NCI-H774 (cell line): ENCODE results near the gene ARID1B.

Source experiments
- DNase-seq: peaks from one replicate; lab custom pipeline; 2025; lab: John Stamatoyannopoulos, UW

ARID1B gene

GRCh38 chr6:156852147-156852857 lies 75.1 kb downstream of the ARID1B start:
- no peak for DNase-seq

DNA sequence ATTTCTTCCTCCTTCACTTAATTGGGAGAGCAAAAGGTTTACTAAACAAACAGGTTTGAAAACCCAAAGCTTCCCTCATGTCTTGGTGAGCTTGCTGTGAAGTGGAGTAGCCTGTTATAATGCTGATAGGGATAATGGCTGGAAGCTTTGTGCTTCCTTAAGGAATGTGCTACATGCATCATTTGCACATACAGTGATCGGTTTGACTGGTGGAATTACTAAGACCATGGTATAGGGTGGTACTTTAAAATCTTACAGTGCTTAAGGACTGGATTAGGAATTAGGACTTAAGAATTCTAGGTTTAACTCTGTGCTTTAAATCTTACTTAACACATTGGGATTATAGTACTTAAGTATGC lies 75.7 kb downstream of the ARID1B start:
- no peak for DNase-seq

- no peak for DNase-seq
Measured at GRCh38 chr6:156853733-156854132, 76.6 kb downstream of the ARID1B start.

DNA sequence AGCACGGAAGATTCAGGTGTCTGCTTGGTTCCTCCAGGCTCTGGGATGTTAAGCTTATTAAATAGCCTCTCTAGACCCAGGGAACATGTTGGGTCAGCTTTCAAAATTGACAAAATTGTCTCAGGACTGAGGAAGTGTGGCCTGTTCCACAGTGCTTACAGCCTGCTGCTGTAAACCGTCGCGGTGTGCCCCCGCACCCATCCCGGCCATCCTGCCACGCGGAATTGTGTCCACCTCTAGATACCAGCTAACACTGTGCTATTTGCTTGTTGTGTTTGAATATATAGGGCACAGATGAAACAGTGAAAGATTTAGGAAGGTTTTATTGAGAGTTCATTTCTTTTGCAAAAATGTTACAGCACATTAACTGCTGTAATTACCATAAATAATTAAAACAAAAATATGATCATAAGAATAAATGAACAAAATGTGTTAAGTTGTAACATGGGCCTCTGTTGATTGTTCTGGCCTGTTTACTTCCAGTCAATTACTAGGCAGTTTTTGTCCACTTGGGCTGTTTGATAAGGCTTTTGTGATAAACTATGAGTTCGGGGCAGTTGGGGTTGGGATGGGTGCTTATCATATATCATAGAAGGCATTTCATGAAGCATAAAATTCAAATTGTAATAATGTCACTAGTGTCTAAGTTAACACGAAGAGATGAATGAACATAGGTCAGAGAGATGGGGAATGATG lies 77.4 kb downstream of the ARID1B start:
- DNase-seq, result no peak

DNA sequence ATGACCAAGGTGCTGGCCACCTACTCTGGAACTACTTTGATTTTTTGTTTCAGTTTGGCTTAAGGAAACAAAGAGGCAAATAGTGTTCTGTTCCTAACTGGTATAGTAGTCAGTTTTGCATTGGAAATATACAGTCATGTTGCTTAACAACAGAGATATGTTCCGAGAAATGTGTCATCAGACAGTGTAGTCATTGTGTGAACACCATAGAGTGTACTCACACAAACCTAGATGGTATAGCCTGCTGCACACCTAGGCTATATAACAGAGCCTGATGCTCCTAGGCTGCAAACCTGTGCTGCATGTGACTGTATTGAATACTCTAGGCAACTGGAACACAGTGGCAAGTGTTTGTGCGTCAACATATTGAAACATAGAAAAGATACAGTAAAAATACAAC lies 80.4 kb downstream of the ARID1B start:
- no peak for DNase-seq

DNA sequence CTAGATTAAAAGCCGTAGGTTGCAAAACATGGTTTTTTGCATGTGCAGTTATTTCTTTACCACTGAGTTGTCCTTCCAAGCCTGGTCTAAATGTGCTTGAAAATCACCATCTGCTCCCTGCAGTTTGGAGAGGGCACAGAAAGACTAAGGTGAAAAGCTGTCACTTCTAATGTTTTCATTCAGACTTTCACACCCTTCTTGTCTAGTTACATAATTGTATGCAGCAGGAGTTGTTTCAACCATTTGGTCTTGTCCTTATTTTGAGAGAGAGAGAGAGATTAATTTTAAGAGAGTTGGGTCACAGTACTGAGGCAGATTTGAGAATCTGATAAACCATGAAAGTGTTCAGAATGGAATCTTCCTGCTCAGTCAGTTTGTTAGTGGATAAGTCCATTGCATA lies 82.5 kb downstream of the ARID1B start:
- DNase-seq, result no peak

- DNase-seq, result no peak
Measured at GRCh38 chr6:156862711-156863110, 85.5 kb downstream of the ARID1B start.

DNA sequence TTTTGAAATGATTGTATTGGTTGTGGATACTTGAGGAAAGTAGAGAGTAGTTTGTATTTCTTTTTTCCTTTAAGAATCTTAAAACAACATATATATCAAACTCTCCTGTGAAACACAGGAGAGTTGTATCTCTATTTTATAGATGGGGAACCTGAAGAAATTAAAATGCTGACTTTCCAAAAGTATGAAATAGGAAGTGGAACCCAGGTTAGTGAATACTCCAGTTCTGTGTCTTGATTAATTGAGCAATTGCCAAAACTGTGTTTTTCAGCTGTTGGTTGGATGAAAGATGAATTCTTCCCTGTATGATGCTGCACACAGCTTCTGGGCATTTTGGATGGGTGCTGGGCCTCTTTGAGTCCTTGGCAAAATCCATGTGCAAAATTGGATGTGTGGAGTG lies 86.3 kb downstream of the ARID1B start:
- no peak for DNase-seq

DNA sequence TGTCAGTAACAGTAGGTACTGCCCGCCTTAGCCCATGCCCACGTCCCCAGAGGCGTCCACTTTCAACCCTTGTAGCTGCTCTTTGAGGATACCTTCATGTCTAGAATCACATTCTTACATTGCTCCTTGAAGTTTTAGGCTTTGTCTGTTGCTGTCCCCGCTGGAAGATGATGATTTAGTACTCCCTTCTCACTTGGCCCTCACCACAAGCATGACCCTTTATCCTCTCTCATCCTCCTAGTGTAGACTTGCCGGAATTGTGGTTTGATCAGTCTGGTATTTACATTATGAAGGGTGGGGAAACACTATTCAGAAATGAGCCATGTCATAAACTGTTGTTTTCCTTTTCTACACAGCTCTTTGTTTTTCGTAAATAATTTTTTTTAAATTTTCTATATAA lies 87.4 kb downstream of the ARID1B start:
- DNase-seq, result no peak

- no peak for DNase-seq
Measured at GRCh38 chr6:156865019-156865629, 87.9 kb downstream of the ARID1B start.

- no peak for DNase-seq
Measured at GRCh38 chr6:156866220-156867015, 89.2 kb downstream of the ARID1B start.

GRCh38 chr6:156867121-156867520 lies 89.9 kb downstream of the ARID1B start:
- no peak for DNase-seq

GRCh38 chr6:156868385-156868784 lies 91.2 kb downstream of the ARID1B start:
- no peak for DNase-seq

- DNase-seq, result no peak
Measured at GRCh38 chr6:156869980-156870398, 92.8 kb downstream of the ARID1B start.

- no peak for DNase-seq
Measured at GRCh38 chr6:156870924-156871539, 93.9 kb downstream of the ARID1B start.

- DNase-seq, result no peak
Measured at GRCh38 chr6:156872903-156873302, 95.7 kb downstream of the ARID1B start.

GRCh38 chr6:156873654-156874380 lies 96.6 kb downstream of the ARID1B start:
- no peak for DNase-seq

DNA sequence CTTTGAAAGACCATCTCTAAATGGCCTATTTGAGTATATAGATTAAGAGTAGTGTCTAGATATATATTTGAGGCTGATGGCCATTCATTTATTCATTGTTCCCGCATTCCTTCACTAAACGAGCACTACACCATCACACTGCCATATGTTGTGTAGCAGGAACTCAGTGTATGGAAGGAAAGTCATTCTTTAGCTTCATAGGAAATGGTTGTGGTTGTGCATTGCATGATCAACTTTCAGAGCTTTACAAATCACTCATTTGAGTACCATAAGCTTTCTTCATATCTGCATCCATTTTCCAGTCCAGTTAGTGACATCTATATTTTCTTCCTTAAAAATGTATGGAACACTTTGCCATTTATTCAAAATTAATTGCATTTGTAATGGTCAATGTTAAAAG lies 97.9 kb downstream of the ARID1B start:
- no peak for DNase-seq

DNA sequence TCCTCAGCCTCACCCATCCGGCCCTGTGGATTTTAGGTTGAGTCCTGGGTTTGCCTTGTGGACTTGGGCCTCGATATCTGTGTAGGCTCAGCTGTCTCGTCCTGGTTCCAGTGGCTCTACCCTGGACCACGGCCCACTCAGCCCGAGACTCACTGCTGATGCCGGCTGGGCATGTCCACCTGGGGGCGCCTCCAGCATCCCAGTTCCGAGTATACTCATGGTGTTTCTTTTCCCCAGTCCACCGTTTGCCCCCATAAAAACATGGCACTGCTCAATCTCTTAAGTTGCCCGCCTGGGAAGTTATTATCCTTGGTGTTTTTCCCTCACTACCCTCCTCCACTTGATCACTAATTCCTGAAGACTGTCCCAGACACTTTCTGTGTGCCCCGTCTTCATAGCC lies 99.1 kb downstream of the ARID1B start:
- DNase-seq, result no peak

- no peak for DNase-seq
Measured at GRCh38 chr6:156877126-156877863, 100.1 kb downstream of the ARID1B start.

- no peak for DNase-seq
Measured at GRCh38 chr6:156878681-156879080, 101.5 kb downstream of the ARID1B start.
